Measurements from ENCODE around the gene NR5A2.

NR5A2 gene

GRCh38 chr1:200079232-200079940 lies 51.9 kb downstream of the NR5A2 start:
- Mint-ChIP-seq H3K27ac (no peak overlapping the region), H3K27me3 (peaks cover 10% of the 10 kb centered on the region), H3K4me1 (no peaks in the 10 kb centered on the region), H3K4me3 (no peak overlapping the region), H3K9me3 (no peaks in the 10 kb centered on the region), H3K36me3 (no peaks in the 10 kb centered on the region)

DNA sequence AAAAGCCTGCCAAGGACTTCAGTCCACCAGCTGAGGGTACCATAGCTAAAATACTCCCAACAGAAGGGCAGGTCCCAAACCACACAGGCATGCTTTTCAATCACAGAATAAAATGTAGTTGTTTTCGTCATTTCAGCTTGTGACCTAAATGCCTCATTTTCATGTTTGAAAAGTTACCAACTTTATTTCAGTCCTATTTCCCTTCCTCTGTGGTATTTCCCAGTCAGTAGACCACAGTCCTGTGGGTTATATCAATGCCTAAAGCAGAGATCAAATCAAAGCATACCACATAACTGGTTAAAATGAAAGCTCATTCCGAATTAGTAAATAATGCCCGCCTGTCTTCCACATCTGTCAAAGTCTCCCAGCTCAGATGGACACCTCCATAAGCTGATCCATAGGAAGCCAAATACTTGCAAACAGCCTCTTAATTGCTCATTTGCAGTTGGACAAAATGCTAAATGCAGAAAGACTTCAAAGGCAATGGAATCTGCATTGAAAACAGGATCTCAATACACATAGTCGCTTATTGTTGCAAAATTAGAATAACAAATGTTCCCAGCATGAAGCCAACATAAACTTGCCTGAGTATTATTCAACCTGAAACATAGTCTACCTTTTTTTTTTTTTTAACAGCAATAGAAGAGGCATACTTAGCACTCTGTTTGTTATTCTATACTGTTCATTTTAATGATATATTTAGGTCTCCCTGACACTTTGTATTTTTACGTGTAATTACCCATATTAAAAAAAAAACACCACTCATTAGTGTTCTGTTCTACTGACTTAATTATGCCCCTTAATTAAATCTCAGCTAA lies 53.9 kb downstream of the NR5A2 start:
- H3K4me3 Mint-ChIP-seq: no peak overlapping the region
- H3K27ac Mint-ChIP-seq: no peak overlapping the region
- H3K4me1 Mint-ChIP-seq: no peaks in the 10 kb centered on the region
- H3K9me3 Mint-ChIP-seq: no peaks in the 10 kb centered on the region
- H3K36me3 Mint-ChIP-seq: no peaks in the 10 kb centered on the region
- peaks cover 14% of the 10 kb centered on the region for H3K27me3 Mint-ChIP-seq

DNA sequence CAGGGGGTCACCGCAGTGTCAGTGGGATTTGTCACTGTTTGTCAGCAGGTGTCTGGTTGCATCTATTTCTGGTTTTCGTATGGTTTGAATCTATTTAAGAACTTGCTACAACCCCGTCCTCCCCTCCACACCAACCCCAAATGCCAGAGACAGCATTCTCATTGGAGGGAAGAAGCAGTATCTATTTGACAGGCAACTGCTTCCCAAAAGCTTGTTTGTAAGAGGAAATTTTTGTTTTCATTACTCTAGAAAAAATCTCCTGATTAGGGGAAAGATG lies 54.4 kb downstream of the NR5A2 start:
- Mint-ChIP-seq H3K27ac (no peak overlapping the region), H3K36me3 (no peaks in the 10 kb centered on the region), H3K9me3 (no peaks in the 10 kb centered on the region), H3K4me3 (no peak overlapping the region), H3K27me3 (peaks cover 14% of the 10 kb centered on the region), H3K4me1 (no peaks in the 10 kb centered on the region)

GRCh38 chr1:200082329-200082728 lies 54.8 kb downstream of the NR5A2 start:
- Mint-ChIP-seq H3K9me3 (no peaks in the 10 kb centered on the region), H3K4me3 (no peak overlapping the region), H3K4me1 (no peaks in the 10 kb centered on the region), H3K36me3 (no peaks in the 10 kb centered on the region), H3K27ac (no peak overlapping the region), H3K27me3 (peaks cover 14% of the 10 kb centered on the region)

GRCh38 chr1:200090252-200091159 lies 63.0 kb downstream of the NR5A2 start:
- no peaks in the 10 kb centered on the region for H3K9me3 Mint-ChIP-seq
- no peaks in the 10 kb centered on the region for H3K4me1 Mint-ChIP-seq
- H3K27me3 Mint-ChIP-seq: peaks cover 13% of the 10 kb centered on the region
- H3K4me3 Mint-ChIP-seq: no peak overlapping the region
- H3K27ac Mint-ChIP-seq: no peak overlapping the region
- H3K36me3 Mint-ChIP-seq: peaks cover 2% of the 10 kb centered on the region

DNA sequence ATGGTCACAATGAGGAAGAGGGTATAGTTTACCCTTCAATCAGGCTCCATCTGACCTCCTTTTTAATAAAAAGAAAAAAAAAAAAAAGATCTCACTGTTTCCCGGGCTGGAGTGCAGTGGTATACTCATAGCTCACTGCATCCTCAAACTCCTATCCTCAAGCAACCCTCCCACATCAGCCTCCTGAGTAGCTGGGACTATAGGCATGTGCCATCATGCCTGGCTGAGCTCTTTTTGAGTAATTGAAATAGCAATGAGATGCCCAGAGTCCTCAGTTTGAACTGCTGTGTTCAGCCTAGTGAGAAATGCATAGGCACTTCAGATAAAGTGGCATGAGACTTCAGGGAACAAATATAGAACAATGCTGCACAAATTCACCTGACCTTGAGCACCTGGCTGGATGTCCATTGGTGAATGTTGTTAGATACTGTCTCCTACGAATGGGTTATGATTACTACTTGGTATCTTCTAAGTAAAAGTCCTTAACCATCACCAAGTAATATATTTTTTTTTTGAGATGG lies 67.6 kb downstream of the NR5A2 start:
- peaks cover 3% of the 10 kb centered on the region for H3K27me3 Mint-ChIP-seq
- no peaks in the 10 kb centered on the region for H3K9me3 Mint-ChIP-seq
- no peaks in the 10 kb centered on the region for H3K4me1 Mint-ChIP-seq
- no peak overlapping the region for H3K27ac Mint-ChIP-seq
- no peaks in the 10 kb centered on the region for H3K36me3 Mint-ChIP-seq
- no peak overlapping the region for H3K4me3 Mint-ChIP-seq

DNA sequence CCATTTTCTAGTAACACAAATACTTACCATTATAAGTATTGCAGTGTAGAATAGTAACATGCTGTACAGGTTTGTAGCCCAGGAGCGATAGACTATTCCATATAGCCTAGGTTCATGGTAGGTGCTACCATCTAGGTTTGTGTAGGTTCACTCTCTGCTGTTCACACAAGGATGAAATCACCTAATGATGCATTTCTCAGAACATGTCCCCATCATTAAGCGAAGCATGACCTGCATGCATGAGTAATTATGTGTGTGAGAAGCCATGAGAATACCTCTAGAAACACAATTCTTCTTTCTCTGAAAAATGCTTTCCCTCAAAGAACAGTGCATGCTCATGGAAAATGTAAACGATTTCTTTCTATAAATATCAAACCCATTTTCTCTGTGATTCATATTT lies 69.3 kb downstream of the NR5A2 start:
- Mint-ChIP-seq H3K4me1 (no peaks in the 10 kb centered on the region), H3K36me3 (no peaks in the 10 kb centered on the region), H3K4me3 (no peak overlapping the region), H3K9me3 (no peaks in the 10 kb centered on the region), H3K27me3 (peaks cover 3% of the 10 kb centered on the region), H3K27ac (no peak overlapping the region)

DNA sequence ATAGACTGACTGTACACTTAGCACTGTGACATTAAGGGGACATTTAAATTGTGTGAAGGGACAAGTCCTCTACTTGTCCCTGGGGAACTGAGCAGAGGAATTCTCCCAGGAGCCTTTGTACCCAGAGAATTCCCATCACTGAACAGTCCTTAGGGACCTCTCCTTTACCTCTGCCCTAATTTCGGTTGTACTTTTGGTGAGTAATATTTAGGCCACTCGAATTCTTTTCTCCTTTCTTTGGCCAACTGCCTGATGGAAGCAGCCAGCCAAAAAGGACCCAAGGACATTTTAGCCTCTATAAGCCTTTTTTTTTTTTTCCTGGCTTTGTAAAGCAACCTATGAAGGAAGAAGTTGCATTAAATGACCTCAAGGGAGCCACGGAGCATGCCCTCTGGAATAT lies 71.5 kb downstream of the NR5A2 start:
- Mint-ChIP-seq H3K36me3 (no peaks in the 10 kb centered on the region), H3K9me3 (no peaks in the 10 kb centered on the region), H3K4me1 (no peaks in the 10 kb centered on the region), H3K4me3 (no peak overlapping the region), H3K27ac (no peak overlapping the region), H3K27me3 (no peaks in the 10 kb centered on the region)

GRCh38 chr1:200103966-200104583 lies 76.6 kb downstream of the NR5A2 start:
- H3K27me3 Mint-ChIP-seq: no peaks in the 10 kb centered on the region
- no peak overlapping the region for H3K27ac Mint-ChIP-seq
- no peaks in the 10 kb centered on the region for H3K4me1 Mint-ChIP-seq
- H3K9me3 Mint-ChIP-seq: no peaks in the 10 kb centered on the region
- no peaks in the 10 kb centered on the region for H3K36me3 Mint-ChIP-seq
- no peak overlapping the region for H3K4me3 Mint-ChIP-seq

DNA sequence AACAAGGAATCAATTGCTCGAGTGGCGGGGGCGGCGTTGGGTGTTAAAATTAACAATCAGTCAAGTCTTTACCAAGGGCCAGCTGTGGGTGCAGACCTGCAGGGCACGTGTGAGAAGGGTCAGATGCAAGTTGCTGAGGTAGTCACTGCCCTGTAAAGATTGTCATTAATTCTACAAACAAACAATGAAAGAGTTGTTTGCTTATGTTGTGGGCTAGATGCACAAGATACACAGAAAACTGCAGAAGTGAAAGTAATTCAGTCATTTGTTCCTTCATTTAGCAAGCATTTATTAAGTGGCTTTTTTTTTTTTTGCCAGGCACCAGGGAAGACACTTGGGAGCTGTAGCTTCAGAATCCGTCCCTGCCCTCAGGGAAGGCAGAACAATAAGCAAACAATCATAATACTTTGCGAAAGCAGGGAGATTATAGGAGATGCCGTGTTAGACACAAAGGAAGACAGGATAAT lies 79.5 kb downstream of the NR5A2 start:
- Mint-ChIP-seq H3K4me3 (no peak overlapping the region), H3K36me3 (no peaks in the 10 kb centered on the region), H3K9me3 (no peaks in the 10 kb centered on the region), H3K27ac (no peak overlapping the region), H3K4me1 (no peaks in the 10 kb centered on the region), H3K27me3 (no peaks in the 10 kb centered on the region)

DNA sequence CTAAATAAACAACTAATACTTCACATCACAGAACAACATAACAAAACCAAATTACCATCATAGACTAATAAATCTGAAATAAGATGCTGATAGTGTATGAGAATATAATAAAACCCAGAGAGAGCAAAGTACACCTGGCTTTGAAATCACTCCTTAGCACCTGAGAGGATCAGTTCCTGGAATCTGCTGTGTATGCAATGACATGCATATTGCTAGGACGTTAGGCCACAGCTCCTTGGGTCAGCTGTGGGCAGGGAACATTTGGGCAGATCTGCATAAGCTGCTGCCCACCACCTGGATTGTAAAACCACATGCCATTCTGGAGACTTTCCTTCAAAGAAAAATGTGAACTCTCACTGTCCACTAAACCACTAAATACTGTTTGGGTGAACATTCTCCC lies 81.1 kb downstream of the NR5A2 start:
- H3K4me3 Mint-ChIP-seq: no peak overlapping the region
- H3K27me3 Mint-ChIP-seq: no peaks in the 10 kb centered on the region
- no peaks in the 10 kb centered on the region for H3K4me1 Mint-ChIP-seq

GRCh38 chr1:200112290-200112689 lies 84.8 kb downstream of the NR5A2 start:
- Mint-ChIP-seq H3K4me1 (no peaks in the 10 kb centered on the region), H3K27me3 (no peaks in the 10 kb centered on the region), H3K4me3 (no peak overlapping the region), H3K9me3 (no peaks in the 10 kb centered on the region), H3K27ac (no peak overlapping the region), H3K36me3 (no peaks in the 10 kb centered on the region)

More for the DNA sequence above, 81.1 kb downstream of the NR5A2 start:
- Mint-ChIP-seq H3K27ac (no peak overlapping the region), H3K9me3 (no peaks in the 10 kb centered on the region), H3K36me3 (no peaks in the 10 kb centered on the region)

DNA sequence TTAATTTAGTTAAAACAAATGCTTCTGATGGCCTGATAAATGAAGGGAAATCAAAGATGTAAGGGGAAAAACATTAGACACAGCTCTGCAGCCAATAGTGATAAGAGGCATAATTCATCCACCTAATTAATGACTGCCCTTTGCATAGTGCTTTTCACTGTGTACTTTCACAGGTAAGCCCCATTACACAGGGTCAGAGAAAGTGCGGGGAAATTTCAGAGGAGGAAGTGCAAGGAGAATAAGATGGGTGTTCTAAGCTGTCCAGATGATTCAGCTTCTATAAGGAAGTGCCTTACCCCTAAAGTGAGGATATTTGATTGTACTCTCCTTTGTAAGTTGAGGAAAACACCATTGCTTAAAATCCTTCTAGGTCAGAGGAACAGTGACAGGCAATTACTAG lies 88.0 kb downstream of the NR5A2 start:
- H3K36me3 Mint-ChIP-seq: no peaks in the 10 kb centered on the region
- H3K27ac Mint-ChIP-seq: no peak overlapping the region
- no peak overlapping the region for H3K4me3 Mint-ChIP-seq
- H3K27me3 Mint-ChIP-seq: no peaks in the 10 kb centered on the region
- no peaks in the 10 kb centered on the region for H3K4me1 Mint-ChIP-seq
- H3K9me3 Mint-ChIP-seq: no peaks in the 10 kb centered on the region

GRCh38 chr1:200116324-200116723 lies 88.8 kb downstream of the NR5A2 start:
- Mint-ChIP-seq H3K27ac (no peak overlapping the region), H3K9me3 (no peaks in the 10 kb centered on the region), H3K36me3 (no peaks in the 10 kb centered on the region), H3K4me1 (no peaks in the 10 kb centered on the region), H3K27me3 (peaks cover 4% of the 10 kb centered on the region), H3K4me3 (no peak overlapping the region)

- H3K4me1 Mint-ChIP-seq: no peaks in the 10 kb centered on the region
- no peaks in the 10 kb centered on the region for H3K9me3 Mint-ChIP-seq
- no peak overlapping the region for H3K4me3 Mint-ChIP-seq
- no peaks in the 10 kb centered on the region for H3K36me3 Mint-ChIP-seq
- H3K27ac Mint-ChIP-seq: no peak overlapping the region
- H3K27me3 Mint-ChIP-seq: peaks cover 5% of the 10 kb centered on the region
These were observed 91.4 kb downstream of the NR5A2 start for GRCh38 chr1:200118779-200119505.

Measured in activated naive CD4-positive, alpha-beta T cell treated with anti-CD3 and anti-CD28 coated beads, Interleukin-2, amount 50 U/mL, for 24 hours (primary cell).